ENCODE results near the gene ARL6IP1. TPM values are rescaled to one million over a fixed set of nuclear protein-coding genes. Genes with fewer than 3 reads are reported as not detected.

Gene ARL6IP1
- total and polyA plus RNA-seq, 4 donors, result 66.9 to 150 (median 75.0) TPM

DNA sequence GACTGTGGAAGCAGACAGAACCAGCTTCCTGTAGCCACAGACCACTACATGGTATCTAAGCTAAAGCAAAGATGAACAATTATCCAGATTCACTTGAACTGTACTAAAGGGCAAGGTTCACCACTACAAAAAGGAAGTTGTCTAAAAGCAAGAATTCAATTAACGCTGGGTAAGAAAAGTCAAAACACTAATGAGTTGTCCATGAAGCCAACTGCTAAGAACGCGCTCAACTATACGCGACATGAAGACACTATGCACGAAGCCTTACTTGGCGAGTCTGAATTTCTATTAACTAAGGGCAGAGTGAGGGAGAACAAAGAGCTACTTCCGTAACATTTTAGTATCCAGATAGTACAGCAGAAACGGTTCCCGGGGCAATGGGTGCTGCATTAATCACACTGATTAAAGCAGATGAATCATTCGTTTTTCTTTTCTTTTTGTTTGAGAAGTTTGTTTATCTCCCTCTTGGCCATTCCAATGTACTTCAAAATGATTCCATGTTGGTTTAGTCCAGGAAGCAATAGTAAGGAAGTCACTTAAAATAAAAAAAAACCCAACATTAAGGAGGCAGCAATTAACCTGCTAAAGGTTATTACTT, 8.4 kb downstream of the ARL6IP1 start:
- peak overlapping the region in 1 of 2 donors; percentile 32 for H3K9ac ChIP-seq (ENCODE audit: insufficient read depth in 1 of 2, low read length in 2 of 2)
- H3K36me3 ChIP-seq (ENCODE audit: control insufficient read depth in 4 of 4, insufficient read depth in 4 of 4, low read length in 4 of 4), result peaks cover 13 to 49% (median 40%) of the 10 kb centered on the region in 4 donors
- H3K4me1 ChIP-seq (ENCODE audit: control insufficient read depth in 5 of 5, insufficient read depth in 5 of 5, low read length in 5 of 5), result peaks cover 6 to 15% (median 9%) of the 10 kb centered on the region in 5 donors
- WGBS, 2 donors, result 92 to 95% methylated on average over 11 of the region's 11 CpGs
- H3K27me3 ChIP-seq (ENCODE audit: control insufficient read depth in 3 of 3, insufficient read depth in 3 of 3, low read length in 2 of 3), result no peaks in the 10 kb centered on the region
- H3K4me3 ChIP-seq, result no peak overlapping the region
- H3K9me3 ChIP-seq (ENCODE audit: control insufficient read depth in 4 of 4, insufficient read depth in 3 of 4, low read length in 3 of 4), result no peaks in the 10 kb centered on the region
- TF ChIP-seq, protein P1, sequence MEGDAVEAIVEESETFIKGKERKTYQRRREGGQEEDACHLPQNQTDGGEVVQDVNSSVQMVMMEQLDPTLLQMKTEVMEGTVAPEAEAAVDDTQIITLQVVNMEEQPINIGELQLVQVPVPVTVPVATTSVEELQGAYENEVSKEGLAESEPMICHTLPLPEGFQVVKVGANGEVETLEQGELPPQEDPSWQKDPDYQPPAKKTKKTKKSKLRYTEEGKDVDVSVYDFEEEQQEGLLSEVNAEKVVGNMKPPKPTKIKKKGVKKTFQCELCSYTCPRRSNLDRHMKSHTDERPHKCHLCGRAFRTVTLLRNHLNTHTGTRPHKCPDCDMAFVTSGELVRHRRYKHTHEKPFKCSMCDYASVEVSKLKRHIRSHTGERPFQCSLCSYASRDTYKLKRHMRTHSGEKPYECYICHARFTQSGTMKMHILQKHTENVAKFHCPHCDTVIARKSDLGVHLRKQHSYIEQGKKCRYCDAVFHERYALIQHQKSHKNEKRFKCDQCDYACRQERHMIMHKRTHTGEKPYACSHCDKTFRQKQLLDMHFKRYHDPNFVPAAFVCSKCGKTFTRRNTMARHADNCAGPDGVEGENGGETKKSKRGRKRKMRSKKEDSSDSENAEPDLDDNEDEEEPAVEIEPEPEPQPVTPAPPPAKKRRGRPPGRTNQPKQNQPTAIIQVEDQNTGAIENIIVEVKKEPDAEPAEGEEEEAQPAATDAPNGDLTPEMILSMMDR (IDR thresholded peaks at IDR 0.05; ENCODE audit: control extremely low read depth, extremely low read depth), result no peak
- no peak overlapping the region for H3K27ac ChIP-seq (ENCODE audit: low read depth in 1 of 2, low read length in 1 of 2)
- DNase-seq (no peak), ATAC-seq (ENCODE audit: insufficient read depth, low FRiP score) (no peak)

DNA sequence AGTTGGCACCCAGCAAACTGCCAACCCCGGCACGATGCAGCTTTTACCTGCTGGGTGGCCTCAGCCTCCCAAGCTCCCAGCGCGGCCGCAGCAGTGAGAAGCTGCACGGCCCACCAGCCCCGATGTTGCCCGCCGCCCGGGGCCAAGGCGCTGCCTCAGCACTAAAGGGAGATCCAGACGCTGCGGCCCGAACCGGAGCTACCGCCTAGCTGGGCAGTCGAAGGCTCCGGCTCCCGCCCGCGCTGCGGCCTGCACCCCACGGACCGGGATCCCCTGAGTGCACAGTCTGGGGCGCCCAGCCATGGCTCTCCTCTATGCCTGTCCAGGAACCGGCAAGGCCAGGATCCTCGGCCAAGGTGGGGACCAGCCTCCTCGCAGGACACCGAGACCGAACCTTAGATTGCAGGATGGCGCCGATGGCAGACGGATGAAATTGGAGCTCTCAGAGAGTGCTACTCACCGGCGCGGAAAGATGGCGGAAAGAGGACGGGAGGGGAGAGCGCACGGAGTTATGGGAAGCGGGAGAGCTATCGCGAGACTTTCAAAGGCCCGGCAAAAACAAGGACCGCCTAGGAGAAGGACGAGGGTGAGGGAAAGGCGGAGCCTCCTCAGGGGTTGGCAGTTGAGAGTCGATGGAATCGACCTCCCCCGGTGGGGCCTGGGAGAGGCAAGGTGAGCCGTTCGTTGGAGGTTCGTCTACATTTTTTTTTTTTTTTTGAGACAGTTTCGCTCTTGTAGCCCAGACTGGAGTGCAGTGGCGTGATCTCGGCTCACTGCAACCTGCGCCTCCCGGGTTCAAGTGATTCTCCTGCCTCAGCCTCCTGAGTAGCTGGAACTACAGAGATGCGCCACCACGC, 11.3 kb downstream of the ARL6IP1 start, which contains the start of gene RPS15A:
Gene RPS15A (minus strand): TSS at position 485 of the 857 bp plus-strand sequence. CDS start 1,221 bp downstream, outside the sequence.
- peak; percentile 95 to 99 (median 98) for DNase-seq
- Histone ChIP-seq H3K27ac (ENCODE audit: low read depth in 1 of 2, low read length in 1 of 2) (peak within 1 kb of the TSS; percentile 84 to 96), H3K9ac (ENCODE audit: insufficient read depth in 1 of 2, low read length in 2 of 2) (peak within 1 kb of the TSS; percentile 98), H3K4me1 (ENCODE audit: control insufficient read depth in 5 of 5, insufficient read depth in 5 of 5, low read length in 5 of 5) (peaks cover 18 to 29% (median 23%) of the 10 kb centered on the region in 5 donors), H3K4me3 (peak within 1 kb of the TSS; percentile 99), H3K36me3 (ENCODE audit: control insufficient read depth in 4 of 4, insufficient read depth in 4 of 4, low read length in 4 of 4) (peaks cover 30 to 52% (median 50%) of the 10 kb centered on the region in 4 donors), H3K9me3 (ENCODE audit: control insufficient read depth in 4 of 4, insufficient read depth in 3 of 4, low read length in 3 of 4) (no peaks in the 10 kb centered on the region), H3K27me3 (ENCODE audit: control insufficient read depth in 3 of 3, insufficient read depth in 3 of 3, low read length in 2 of 3) (no peaks in the 10 kb centered on the region)
- TF ChIP-seq, protein P1 (IDR thresholded peaks at IDR 0.05; ENCODE audit: control extremely low read depth, extremely low read depth), result no peak
- 3% methylated on average over 60 of the region's 60 CpGs for WGBS, 2 donors
- ATAC-seq (ENCODE audit: insufficient read depth, low FRiP score), result peak; percentile 98

DNA sequence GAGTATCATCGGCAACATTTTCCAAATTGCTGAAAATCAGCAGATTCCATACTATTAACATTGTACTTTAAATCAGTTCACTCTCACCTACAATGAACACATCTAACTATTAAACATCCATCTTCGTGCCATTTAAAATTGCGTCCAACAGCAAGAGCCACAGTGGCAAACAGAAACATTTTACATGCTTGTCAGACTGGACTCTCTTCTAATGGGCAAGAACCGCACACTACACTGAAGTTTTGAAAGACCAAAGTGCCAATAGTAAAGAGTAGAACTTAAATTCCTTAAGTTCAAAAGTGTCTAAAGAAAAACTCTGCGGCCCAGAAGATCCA, 11.9 kb downstream of the ARL6IP1 start:
- no peaks in the 10 kb centered on the region for H3K9me3 ChIP-seq (ENCODE audit: control insufficient read depth in 4 of 4, insufficient read depth in 3 of 4, low read length in 3 of 4)
- ATAC-seq (ENCODE audit: insufficient read depth, low FRiP score), result no peak
- TF ChIP-seq, protein P1 (IDR thresholded peaks at IDR 0.05; ENCODE audit: control extremely low read depth, extremely low read depth), result no peak
- H3K4me3 ChIP-seq, result peak overlapping the region; percentile 99
- H3K9ac ChIP-seq (ENCODE audit: insufficient read depth in 1 of 2, low read length in 2 of 2), result peak overlapping the region; percentile 98
- 1% methylated on average over 5 of the region's 5 CpGs for WGBS, 2 donors
- H3K27ac ChIP-seq (ENCODE audit: low read depth in 1 of 2, low read length in 1 of 2), result peak overlapping the region; percentile 84 to 96
- no peaks in the 10 kb centered on the region for H3K27me3 ChIP-seq (ENCODE audit: control insufficient read depth in 3 of 3, insufficient read depth in 3 of 3, low read length in 2 of 3)
- H3K4me1 ChIP-seq (ENCODE audit: control insufficient read depth in 5 of 5, insufficient read depth in 5 of 5, low read length in 5 of 5), result peaks cover 18 to 29% (median 23%) of the 10 kb centered on the region in 5 donors
- no peak for DNase-seq
- peaks cover 32 to 53% (median 51%) of the 10 kb centered on the region in 4 donors for H3K36me3 ChIP-seq (ENCODE audit: control insufficient read depth in 4 of 4, insufficient read depth in 4 of 4, low read length in 4 of 4)
